Renal cortical epithelial cell (primary cell): Measurements from ENCODE around the gene PIP5K1A. TPM values are rescaled to one million over a fixed set of nuclear protein-coding genes. Genes with fewer than 3 reads are reported as not detected.

Source experiments
- DNase-seq: peaks from one replicate; pipeline ENCODE4 v3.0.0-alpha.2; 2011; ENCODE audit warnings: low read depth
- total RNA-seq: library from RNA; depleted of rRNA; stranded (reverse); fragments of >200 nt; gene quantifications from 2 replicates; pipeline ENCODE4 v1.2.3, GENCODE V29; 2014

The PIP5K1A gene
- total RNA-seq, 1 donor from 2014 or later = 95.5 TPM

DNA sequence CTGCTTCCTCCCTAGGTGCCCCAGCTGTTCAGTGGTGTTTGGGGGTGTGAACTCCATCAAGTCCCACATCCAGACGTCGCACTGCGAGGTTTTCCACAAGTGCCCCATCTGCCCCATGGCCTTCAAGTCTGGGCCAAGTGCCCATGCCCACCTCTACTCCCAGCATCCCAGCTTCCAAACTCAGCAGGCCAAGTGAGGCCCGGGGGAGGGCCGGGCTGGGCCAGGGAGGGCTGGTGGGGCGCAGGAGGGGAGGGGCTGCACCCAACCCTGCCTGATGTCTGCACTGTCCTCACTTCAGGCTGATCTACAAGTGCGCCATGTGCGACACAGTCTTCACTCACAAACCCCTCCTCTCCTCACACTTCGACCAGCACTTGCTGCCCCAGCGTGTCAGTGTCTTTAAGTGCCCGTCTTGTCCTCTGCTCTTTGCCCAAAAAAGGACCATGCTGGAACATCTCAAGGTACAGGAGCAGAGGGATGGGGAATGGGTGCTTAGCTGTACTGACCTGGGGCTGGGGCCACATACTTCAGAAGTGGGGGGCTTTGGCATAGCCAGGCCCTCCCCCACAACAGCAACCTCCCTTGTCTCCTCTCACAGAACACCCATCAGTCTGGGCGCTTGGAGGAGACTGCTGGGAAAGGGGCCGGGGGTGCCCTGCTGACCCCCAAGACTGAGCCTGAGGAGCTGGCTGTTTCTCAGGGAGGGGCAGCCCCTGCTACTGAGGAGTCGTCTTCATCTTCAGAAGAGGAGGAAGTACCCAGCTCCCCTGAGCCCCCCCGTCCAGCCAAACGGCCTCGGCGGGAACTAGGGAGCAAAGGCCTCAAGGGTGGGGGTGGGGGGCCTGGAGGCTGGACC, 91.0 kb downstream of the PIP5K1A start:
- DNase-seq = no peak

DNA sequence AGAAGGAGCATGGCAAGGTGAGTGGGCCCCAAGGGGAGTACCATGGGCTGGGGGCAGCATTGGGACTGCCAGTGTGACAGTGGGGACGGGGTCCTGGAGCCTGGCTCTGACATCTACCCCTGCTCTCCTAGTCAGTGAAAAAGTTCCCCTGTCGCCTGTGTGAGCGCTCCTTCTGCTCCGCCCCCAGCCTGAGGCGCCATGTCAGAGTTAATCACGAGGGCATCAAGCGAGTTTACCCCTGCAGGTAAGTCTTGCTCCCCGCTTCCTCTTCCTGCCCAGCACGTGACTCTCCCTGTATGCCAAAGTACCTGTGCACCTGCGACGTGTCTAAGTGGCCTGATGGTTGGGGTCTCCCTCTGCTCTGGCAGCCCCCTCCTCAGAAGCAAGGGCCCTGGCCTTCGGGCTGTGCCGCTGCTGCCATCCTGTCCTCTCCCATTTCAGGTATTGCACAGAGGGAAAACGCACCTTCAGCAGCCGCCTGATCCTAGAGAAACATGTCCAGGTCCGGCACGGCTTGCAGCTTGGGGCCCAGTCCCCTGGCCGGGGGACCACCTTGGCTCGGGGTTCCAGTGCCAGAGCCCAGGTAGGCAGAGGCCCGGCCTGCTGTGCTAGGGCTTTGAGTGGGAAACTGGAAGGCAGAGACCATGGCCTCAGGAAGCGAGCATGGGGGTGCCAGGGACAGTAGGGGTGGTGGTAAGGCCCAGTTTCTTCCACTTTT, 91.8 kb downstream of the PIP5K1A start:
- no peak for DNase-seq

DNA sequence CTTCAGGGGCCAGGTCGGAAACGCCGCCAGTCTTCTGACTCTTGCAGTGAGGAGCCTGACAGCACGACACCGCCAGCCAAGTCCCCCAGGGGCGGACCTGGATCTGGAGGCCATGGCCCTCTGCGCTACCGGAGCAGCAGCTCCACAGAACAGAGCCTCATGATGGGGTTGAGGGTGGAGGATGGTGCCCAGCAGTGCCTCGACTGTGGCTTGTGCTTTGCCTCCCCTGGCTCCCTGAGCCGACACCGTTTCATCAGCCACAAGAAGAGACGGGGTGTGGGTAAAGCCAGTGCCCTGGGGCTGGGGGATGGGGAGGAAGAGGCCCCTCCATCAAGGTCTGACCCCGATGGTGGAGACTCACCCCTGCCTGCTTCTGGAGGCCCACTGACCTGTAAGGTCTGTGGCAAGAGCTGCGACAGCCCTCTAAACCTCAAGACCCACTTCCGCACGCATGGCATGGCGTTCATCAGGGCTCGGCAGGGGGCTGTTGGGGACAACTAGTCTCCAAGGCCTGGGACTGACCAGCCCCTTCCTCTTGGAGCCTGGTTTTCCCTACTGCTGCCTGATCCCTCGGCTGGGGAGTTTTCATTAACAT, 92.5 kb downstream of the PIP5K1A start:
- DNase-seq = no peak

DNA sequence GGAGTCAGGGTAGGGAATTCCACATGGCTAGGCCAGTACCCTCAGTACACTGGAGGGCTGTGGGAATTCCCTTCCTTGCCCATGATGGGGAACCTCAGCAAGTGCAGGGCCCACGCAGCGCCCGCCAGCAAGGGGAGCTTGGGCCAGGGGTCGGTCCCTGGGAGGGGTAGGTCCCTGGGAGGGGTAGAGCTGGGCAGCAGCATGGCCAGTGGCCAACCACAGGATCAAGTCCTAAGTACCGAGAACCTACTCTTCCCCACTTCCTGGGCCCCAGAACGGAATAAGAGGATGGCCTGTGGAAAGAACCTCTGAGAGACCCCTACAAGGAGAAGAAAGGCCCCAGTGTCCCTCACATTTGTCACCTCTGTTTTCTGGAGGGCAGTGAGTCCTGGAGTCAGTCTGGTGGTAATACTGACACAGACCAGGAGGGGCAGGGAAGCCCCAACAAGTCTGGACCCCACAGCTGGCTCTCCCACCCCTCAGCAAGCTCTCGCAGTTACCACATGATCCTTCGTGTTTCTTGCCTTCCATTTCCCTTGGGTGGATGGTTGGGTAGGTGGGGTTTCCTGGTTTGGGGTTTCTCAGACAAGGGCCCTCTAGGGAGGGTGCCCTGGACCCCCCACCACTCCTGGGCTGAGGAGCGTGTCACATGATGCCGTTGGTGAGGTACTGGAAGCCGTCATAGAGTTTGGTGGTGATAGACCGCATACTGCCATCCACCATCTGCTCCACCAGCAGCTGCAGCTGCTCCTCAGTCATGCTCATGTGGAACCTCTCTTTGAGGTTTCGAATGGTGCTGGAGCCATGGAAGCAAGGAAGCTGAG, 94.1 kb downstream of the PIP5K1A start:
- DNase-seq = no peak

DNA sequence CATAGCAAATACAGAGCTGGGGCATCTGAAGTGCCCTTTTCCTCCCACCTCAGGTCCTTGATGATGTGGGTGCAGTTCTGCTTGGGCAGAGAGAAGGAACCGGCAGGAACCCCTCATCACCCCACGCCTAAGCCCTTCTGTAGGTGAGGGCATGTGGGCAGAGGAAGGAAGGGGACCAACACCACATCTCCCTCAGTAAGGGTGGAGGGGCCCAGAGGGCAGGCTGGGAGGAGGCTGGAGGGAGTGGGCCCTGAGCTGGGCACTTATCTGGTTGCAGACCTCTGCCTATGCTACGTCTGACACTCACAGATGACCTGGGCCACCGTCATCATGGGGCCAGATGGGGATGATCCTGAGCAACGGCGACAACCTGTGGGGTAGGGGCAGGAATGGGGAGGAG, 94.7 kb downstream of the PIP5K1A start:
- DNase-seq = no peak

DNA sequence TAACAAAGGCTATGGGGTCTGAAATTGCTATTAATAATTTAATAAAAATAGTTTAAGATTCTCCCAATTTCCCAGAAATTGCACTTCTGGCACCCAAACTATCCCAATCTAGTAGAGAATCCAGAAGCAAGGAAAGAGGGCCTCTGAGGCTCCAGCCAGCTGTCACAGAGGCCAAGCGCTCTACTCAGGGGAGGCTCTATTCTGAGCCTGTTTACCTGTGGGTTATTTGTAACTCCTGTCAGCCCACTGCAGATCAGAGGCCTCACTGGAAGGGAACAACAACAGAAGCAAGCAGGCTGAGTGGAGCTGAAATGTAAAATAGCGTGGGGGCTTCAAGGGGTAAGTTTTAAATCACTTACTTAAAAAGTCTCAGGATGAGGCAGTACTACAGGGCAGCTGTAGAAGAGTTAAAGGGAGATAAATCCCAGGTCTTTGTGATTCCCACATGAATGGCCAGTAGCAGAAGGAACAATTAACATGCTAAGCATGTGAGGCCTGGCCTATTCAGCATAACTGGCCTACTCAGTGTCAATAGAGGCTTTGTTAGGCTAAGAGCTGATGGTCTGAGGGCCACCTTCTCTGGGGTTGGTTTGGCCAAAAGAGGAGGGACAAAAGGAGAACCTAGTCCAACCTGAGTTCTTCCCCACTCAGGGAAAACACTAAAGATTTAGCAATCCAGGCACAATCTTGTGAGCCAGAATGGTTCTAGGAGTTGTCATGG, 96.5 kb downstream of the PIP5K1A start:
- DNase-seq = no peak

Other genes starting within 250 kb of the PIP5K1A start
- gene CERS2, start 223.7 kb upstream of the PIP5K1A start, total RNA-seq = 119 and 202 TPM in 2 replicates
- gene ANXA9, start 216.3 kb upstream of the PIP5K1A start, total RNA-seq = 0.30 and 1.6 TPM in 2 replicates
- gene MINDY1, start 191.7 kb upstream of the PIP5K1A start, total RNA-seq = 35.4 and 47.7 TPM in 2 replicates
- gene PRUNE1, start 190.1 kb upstream of the PIP5K1A start, total RNA-seq = 12.5 and 21.6 TPM in 2 replicates
- 0.40 TPM in 1 of 2 replicates, not detected in the other for gene BNIPL, start 162.0 kb upstream of the PIP5K1A start, total RNA-seq
- 0.52 and 1.1 TPM in 2 replicates for gene C1orf56, start 150.8 kb upstream of the PIP5K1A start, total RNA-seq
- gene CDC42SE1, start 138.9 kb upstream of the PIP5K1A start, total RNA-seq = 80.7 and 134 TPM in 2 replicates
- 6.1 and 6.6 TPM in 2 replicates for gene MLLT11, start 138.2 kb upstream of the PIP5K1A start, total RNA-seq
- 9.6 and 14.1 TPM in 2 replicates for gene GABPB2, start 127.8 kb upstream of the PIP5K1A start, total RNA-seq
- 8.4 TPM in 1 of 2 replicates, not detected in the other for gene SEMA6C, start 51.9 kb upstream of the PIP5K1A start, total RNA-seq
- gene TNFAIP8L2, start 41.9 kb upstream of the PIP5K1A start, total RNA-seq = not detected in 2 replicates
- 5.8 and 7.5 TPM in 2 replicates for gene LYSMD1, start 32.6 kb upstream of the PIP5K1A start, total RNA-seq
- gene SCNM1, start 32.4 kb upstream of the PIP5K1A start, total RNA-seq = 16.8 and 20.0 TPM in 2 replicates
- not detected in 2 replicates for gene TMOD4, start 22.6 kb upstream of the PIP5K1A start, total RNA-seq
- gene VPS72, start 8.4 kb upstream of the PIP5K1A start, total RNA-seq = 75.6 and 82.8 TPM in 2 replicates
- 181 and 257 TPM in 2 replicates for gene PSMD4, start 56.2 kb downstream of the PIP5K1A start, total RNA-seq
- gene ZNF687, start 83.7 kb downstream of the PIP5K1A start, total RNA-seq = 10.1 and 32.3 TPM in 2 replicates
- gene PI4KB, start 128.9 kb downstream of the PIP5K1A start, total RNA-seq = 43.4 and 57.0 TPM in 2 replicates
- gene RFX5, start 148.7 kb downstream of the PIP5K1A start, total RNA-seq = 92.2 and 111 TPM in 2 replicates
- 5.0 and 26.8 TPM in 2 replicates for gene SELENBP1, start 174.2 kb downstream of the PIP5K1A start, total RNA-seq
- 207 and 403 TPM in 2 replicates for gene PSMB4, start 201.0 kb downstream of the PIP5K1A start, total RNA-seq